HepG2 (cell line): ENCODE results near the gene DMTF1. TPM values are rescaled to one million over a fixed set of nuclear protein-coding genes. Genes with fewer than 3 reads are reported as not detected.

Source experiments
- FOXA1 ChIP-seq, 2 experiments: fragments of 450-650 bp in 1 of 2; sonication (generic) in 1 of 2; formaldehyde crosslinking in 1 of 2; IDR thresholded peaks; 2 replicates each; pipeline versions ENCODE4 v1.4.0 to v1.6.1; 2016 to 2020; ENCODE audit warnings: missing genetic modification reagents in 1 of 2
- FOXK2 ChIP-seq: fragments of 450-650 bp; IDR thresholded peaks from 2 replicates; pipeline ENCODE4 v1.6.1; 2016
- HMGA1 ChIP-seq: sonication (generic); formaldehyde crosslinking; conservative IDR thresholded peaks from 2 replicates; pipeline ENCODE4 v1.4.0; 2020; ENCODE audit warnings: missing genetic modification reagents
- KAT8 ChIP-seq: IDR thresholded peaks from 2 replicates; pipeline ENCODE4 v1.6.1; 2016; ENCODE audit warnings: missing genetic modification reagents, missing compliant biosample characterization
- KLF6 ChIP-seq: IDR thresholded peaks from 2 replicates; pipeline ENCODE4 v1.8.0; 2016; ENCODE audit warnings: missing biosample characterization, missing genetic modification reagents
- NR2F1 ChIP-seq, 2 experiments: fragments of 450-650 bp in 1 of 2; formaldehyde crosslinking in 1 of 2; IDR thresholded peaks; 2 replicates each; pipeline versions ENCODE4 v1.5.0 to v1.6.1; 2016 to 2020; ENCODE audit warnings: mild to moderate bottlenecking in 1 of 2, missing compliant biosample characterization in 1 of 2, missing genetic modification reagents in 1 of 2, moderate library complexity in 1 of 2
- PHF5A ChIP-seq: IDR thresholded peaks from one replicate; pipeline ENCODE4 v1.6.1; 2018; ENCODE audit warnings: low read depth, missing genetic modification reagents; ENCODE audit not compliant: unreplicated experiment
- RORA ChIP-seq: sonication (generic); formaldehyde crosslinking; IDR thresholded peaks from 2 replicates; pipeline ENCODE4 v1.5.0; 2020; ENCODE audit warnings: mild to moderate bottlenecking, missing genetic modification reagents, moderate library complexity
- SKI ChIP-seq: fragments of 450-650 bp; IDR thresholded peaks from one replicate; pipeline ENCODE4 v1.6.1; 2018; ENCODE audit warnings: mild to moderate bottlenecking; ENCODE audit not compliant: partially characterized antibody
- TBX2 ChIP-seq: sonication (generic); formaldehyde crosslinking; IDR thresholded peaks from 2 replicates; pipeline ENCODE4 v1.5.0; 2020; ENCODE audit warnings: missing genetic modification reagents, mild to moderate bottlenecking, borderline replicate concordance
- TCF12 ChIP-seq, 2 experiments: fragments of 450-650 bp in 1 of 2; sonication (generic) in 1 of 2; formaldehyde crosslinking in 1 of 2; IDR thresholded peaks; 2 replicates each; pipeline versions ENCODE4 v1.6.1 to v1.8.0; 2017 to 2022; ENCODE audit warnings: antibody characterized with exemption in 1 of 2, mild to moderate bottlenecking in 1 of 2, missing genetic modification reagents in 1 of 2, moderate library complexity in 1 of 2
- TEAD3 ChIP-seq: optimal IDR thresholded peaks from 2 replicates; pipeline ENCODE3; 2016; ENCODE audit warnings: borderline replicate concordance
- TIGD3 ChIP-seq: sonication (generic); formaldehyde crosslinking; IDR thresholded peaks from 2 replicates; pipeline ENCODE4 v1.5.1; 2020; ENCODE audit warnings: mild to moderate bottlenecking, missing genetic modification reagents, borderline replicate concordance
- WIZ ChIP-seq: sonication (generic); formaldehyde crosslinking; IDR thresholded peaks from 2 replicates; pipeline ENCODE4 v1.5.1; 2020; ENCODE audit warnings: mild to moderate bottlenecking, missing genetic modification reagents
- ZFP41 ChIP-seq: sonication (generic); formaldehyde crosslinking; IDR thresholded peaks from 2 replicates; pipeline ENCODE4 v1.4.0; 2020; ENCODE audit warnings: mild to moderate bottlenecking, missing genetic modification reagents, borderline replicate concordance
- ZNF251 ChIP-seq: sonication (generic); formaldehyde crosslinking; IDR thresholded peaks from 2 replicates; pipeline ENCODE4 v1.9.0; 2021; ENCODE audit warnings: mild to moderate bottlenecking, missing genetic modification reagents
- ZNF3 ChIP-seq: IDR thresholded peaks from 2 replicates; pipeline ENCODE4 v1.7.0; 2017; ENCODE audit warnings: inconsistent platforms
- ZSCAN30 ChIP-seq: sonication (generic); formaldehyde crosslinking; IDR thresholded peaks from 2 replicates; pipeline ENCODE4 v1.5.0; 2020; ENCODE audit warnings: mild to moderate bottlenecking, missing genetic modification reagents
- polyA plus RNA-seq, 8 experiments: library from polyadenylated mRNA; depleted of rRNA in 3 of 8; stranded (reverse) in 7 of 8; unstranded in 1 of 8; fragments of >200 nt; fragmentation: Illumina TruSeq in 4 of 8; extraction: Trizol in 4 of 8; gene quantifications; 2 replicates each; pipeline versions ENCODE4 v1.2.1 to v1.2.3, GENCODE V29; 2011 to 2016; ENCODE audit warnings: low read depth in 4 of 8, missing spikeins in 1 of 8, mixed read lengths in 1 of 8; ENCODE audit not compliant: insufficient read depth in 1 of 8
- total RNA-seq, 5 experiments: library from RNA; depleted of rRNA; stranded (reverse); fragments of >200 nt; fragmentation: Illumina TruSeq; extraction: Trizol; gene quantifications; 2 replicates each; pipeline ENCODE4 v1.2.3, GENCODE V29; 2016; ENCODE audit warnings: low read depth in 1 of 5
- TF ChIP-seq, protein P1 (sequence below): sonication (generic); formaldehyde crosslinking; IDR thresholded peaks from 2 replicates; pipeline ENCODE4 v1.5.0; 2020; ENCODE audit warnings: mild to moderate bottlenecking, missing genetic modification reagents, borderline replicate concordance
- TF ChIP-seq, protein P2 (sequence below): sonication (generic); formaldehyde crosslinking; IDR thresholded peaks from 2 replicates; pipeline ENCODE4 v1.5.0; 2020; ENCODE audit warnings: mild to moderate bottlenecking, missing genetic modification reagents
- TF ChIP-seq, protein P3 (sequence below): sonication (generic); formaldehyde crosslinking; IDR thresholded peaks from 2 replicates; pipeline ENCODE4 v1.5.0; 2020; ENCODE audit warnings: missing genetic modification reagents
- TF ChIP-seq, protein P4 (sequence below): sonication (generic); formaldehyde crosslinking; IDR thresholded peaks from 2 replicates; pipeline ENCODE4 v1.4.0; 2020; ENCODE audit warnings: missing genetic modification reagents

Gene DMTF1
- total and polyA plus RNA-seq, 2 of the 13 experiments (the other 11 are each of a cell fraction or from before 2014, with no cell fraction given) = 45.8 to 132 TPM

- TF ChIP-seq TIGD3 (CRISPR knock-in tag) (0 out of 2 replicates have a peak, but pooled peaks have one; percentile 64), HMGA1 (CRISPR knock-in tag) (no peak), TCF12 (IDR thresholded peaks at IDR 0.05) (no peak), TCF12 (CRISPR knock-in tag; IDR thresholded peaks at IDR 0.05) (peak; percentile 72), ZNF3 (CRISPR knock-in tag) (no peak), RORA (CRISPR knock-in tag) (no peak), FOXK2 (peak; percentile 9; the same call in 1 of the 2 replicates), KAT8 (CRISPR knock-in tag) (peak; percentile 89; the same call in 1 of the 2 replicates), ZFP41 (CRISPR knock-in tag) (peak; percentile 48; the same call in 1 of the 2 replicates), KLF6 (CRISPR knock-in tag) (peak; percentile 93), NR2F1 (CRISPR knock-in tag; IDR thresholded peaks at IDR 0.05) (no peak), ZNF251 (no peak; the same call in 1 of the 2 replicates), WIZ (CRISPR knock-in tag) (no peak; the same call in 1 of the 2 replicates), TBX2 (peak; percentile 62; the same call in 1 of the 2 replicates), FOXA1 (IDR thresholded peaks at IDR 0.05) (no peak), FOXA1 (CRISPR knock-in tag; IDR thresholded peaks at IDR 0.05) (no peak), PHF5A (CRISPR knock-in tag) (no peak), TEAD3 (CRISPR knock-in tag) (peak; percentile 88), SKI (peak; percentile 40), ZSCAN30 (CRISPR knock-in tag) (no peak)
- TF ChIP-seq, protein P1, sequence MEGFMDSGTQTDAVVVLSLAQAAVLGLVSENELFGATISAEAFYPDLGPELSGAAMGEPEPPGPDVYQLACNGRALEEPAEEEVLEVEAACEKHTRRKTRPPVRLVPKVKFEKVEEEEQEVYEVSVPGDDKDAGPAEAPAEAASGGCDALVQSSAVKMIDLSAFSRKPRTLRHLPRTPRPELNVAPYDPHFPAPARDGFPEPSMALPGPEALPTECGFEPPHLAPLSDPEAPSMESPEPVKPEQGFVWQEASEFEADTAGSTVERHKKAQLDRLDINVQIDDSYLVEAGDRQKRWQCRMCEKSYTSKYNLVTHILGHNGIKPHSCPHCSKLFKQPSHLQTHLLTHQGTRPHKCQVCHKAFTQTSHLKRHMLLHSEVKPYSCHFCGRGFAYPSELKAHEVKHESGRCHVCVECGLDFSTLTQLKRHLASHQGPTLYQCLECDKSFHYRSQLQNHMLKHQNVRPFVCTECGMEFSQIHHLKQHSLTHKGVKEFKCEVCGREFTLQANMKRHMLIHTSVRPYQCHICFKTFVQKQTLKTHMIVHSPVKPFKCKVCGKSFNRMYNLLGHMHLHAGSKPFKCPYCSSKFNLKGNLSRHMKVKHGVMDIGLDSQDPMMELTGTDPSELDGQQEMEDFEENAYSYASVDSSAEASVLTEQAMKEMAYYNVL (CRISPR knock-in tag) = peak; percentile 61
- TF ChIP-seq, protein P2, sequence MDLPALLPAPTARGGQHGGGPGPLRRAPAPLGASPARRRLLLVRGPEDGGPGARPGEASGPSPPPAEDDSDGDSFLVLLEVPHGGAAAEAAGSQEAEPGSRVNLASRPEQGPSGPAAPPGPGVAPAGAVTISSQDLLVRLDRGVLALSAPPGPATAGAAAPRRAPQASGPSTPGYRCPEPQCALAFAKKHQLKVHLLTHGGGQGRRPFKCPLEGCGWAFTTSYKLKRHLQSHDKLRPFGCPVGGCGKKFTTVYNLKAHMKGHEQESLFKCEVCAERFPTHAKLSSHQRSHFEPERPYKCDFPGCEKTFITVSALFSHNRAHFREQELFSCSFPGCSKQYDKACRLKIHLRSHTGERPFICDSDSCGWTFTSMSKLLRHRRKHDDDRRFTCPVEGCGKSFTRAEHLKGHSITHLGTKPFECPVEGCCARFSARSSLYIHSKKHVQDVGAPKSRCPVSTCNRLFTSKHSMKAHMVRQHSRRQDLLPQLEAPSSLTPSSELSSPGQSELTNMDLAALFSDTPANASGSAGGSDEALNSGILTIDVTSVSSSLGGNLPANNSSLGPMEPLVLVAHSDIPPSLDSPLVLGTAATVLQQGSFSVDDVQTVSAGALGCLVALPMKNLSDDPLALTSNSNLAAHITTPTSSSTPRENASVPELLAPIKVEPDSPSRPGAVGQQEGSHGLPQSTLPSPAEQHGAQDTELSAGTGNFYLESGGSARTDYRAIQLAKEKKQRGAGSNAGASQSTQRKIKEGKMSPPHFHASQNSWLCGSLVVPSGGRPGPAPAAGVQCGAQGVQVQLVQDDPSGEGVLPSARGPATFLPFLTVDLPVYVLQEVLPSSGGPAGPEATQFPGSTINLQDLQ (CRISPR knock-in tag) = no peak
- TF ChIP-seq, protein P3, sequence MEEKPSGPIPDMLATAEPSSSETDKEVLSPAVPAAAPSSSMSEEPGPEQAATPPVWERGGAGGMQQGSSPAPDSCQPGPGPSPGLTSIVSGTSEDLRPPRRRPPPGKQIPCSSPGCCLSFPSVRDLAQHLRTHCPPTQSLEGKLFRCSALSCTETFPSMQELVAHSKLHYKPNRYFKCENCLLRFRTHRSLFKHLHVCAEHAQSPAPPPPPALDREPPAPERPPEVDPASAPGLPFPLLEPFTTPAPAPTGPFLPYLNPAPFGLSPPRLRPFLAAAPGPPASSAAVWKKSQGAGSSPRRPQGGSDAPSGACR (CRISPR knock-in tag) = 0 out of 2 replicates have a peak, but pooled peaks have one; percentile 63
- TF ChIP-seq, protein P4, sequence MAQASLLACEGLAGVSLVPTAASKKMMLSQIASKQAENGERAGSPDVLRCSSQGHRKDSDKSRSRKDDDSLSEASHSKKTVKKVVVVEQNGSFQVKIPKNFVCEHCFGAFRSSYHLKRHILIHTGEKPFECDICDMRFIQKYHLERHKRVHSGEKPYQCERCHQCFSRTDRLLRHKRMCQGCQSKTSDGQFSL (CRISPR knock-in tag) = peak; percentile 18; the same call in 1 of the 2 replicates
These were observed at the start of gene DMTF1 (continued) for GRCh38 chr7:87152112-87152896.
